ENCODE data around the gene NTSR2. TPM values are rescaled to one million over a fixed set of nuclear protein-coding genes. Genes with fewer than 3 reads are reported as not detected.
A peak's percentile ranks its signal among the peaks of the same experiment; 100 is the strongest.

Gene NTSR2
- total and polyA plus RNA-seq, 5 donors = 0.15 to 0.16 TPM; not detected in 3

GRCh38 chr2:11636593-11637295 lies 33.3 kb downstream of the NTSR2 start:
- Histone ChIP-seq H3K27ac (ENCODE audit: low read length) (no peak overlapping the region), H3K4me1 (ENCODE audit: control insufficient read depth, insufficient read depth, low read length) (no peaks in the 10 kb centered on the region), H3K9me3 (ENCODE audit: control insufficient read depth, low read length) (no peaks in the 10 kb centered on the region), H3K27me3 (ENCODE audit: control insufficient read depth, insufficient read depth) (no peaks in the 10 kb centered on the region), H3K4me3 (ENCODE audit: low read length) (no peak overlapping the region)
- ATAC-seq = peak in 1 of 2 donors; percentile 34
- 76% methylated on average over 11 of the region's 11 CpGs for WGBS
- intact Hi-C loops (cut with DNase I) = no loop called here
- no peak for DNase-seq

- no peaks in the 10 kb centered on the region for H3K9me3 ChIP-seq (ENCODE audit: control insufficient read depth, low read length)
- WGBS = 95% methylated on average over 15 of the region's 15 CpGs
- H3K4me1 ChIP-seq (ENCODE audit: control insufficient read depth, insufficient read depth, low read length) = no peaks in the 10 kb centered on the region
- no peak for ATAC-seq
- intact Hi-C loops (cut with DNase I) = no loop called here
- no peak overlapping the region for H3K4me3 ChIP-seq (ENCODE audit: low read length)
- H3K27me3 ChIP-seq (ENCODE audit: control insufficient read depth, insufficient read depth) = no peaks in the 10 kb centered on the region
- DNase-seq = no peak
- no peak overlapping the region for H3K27ac ChIP-seq (ENCODE audit: low read length)
Measured at GRCh38 chr2:11635141-11635540, 34.9 kb downstream of the NTSR2 start.

- H3K4me3 ChIP-seq (ENCODE audit: low read length) = no peak overlapping the region
- DNase-seq (no peak), ATAC-seq (no peak)
- no peaks in the 10 kb centered on the region for H3K9me3 ChIP-seq (ENCODE audit: control insufficient read depth, low read length)
- no peaks in the 10 kb centered on the region for H3K4me1 ChIP-seq (ENCODE audit: control insufficient read depth, insufficient read depth, low read length)
- no peaks in the 10 kb centered on the region for H3K27me3 ChIP-seq (ENCODE audit: control insufficient read depth, insufficient read depth)
- no peak overlapping the region for H3K27ac ChIP-seq (ENCODE audit: low read length)
- WGBS = 93% methylated on average over 15 of the region's 15 CpGs
- intact Hi-C loops (cut with DNase I) = no loop called here
Measured at GRCh38 chr2:11634584-11634983, 35.4 kb downstream of the NTSR2 start.

- ATAC-seq = no peak
- H3K27ac ChIP-seq (ENCODE audit: low read length) = no peak overlapping the region
- intact Hi-C loops (cut with DNase I) = no loop called here
- no peaks in the 10 kb centered on the region for H3K9me3 ChIP-seq (ENCODE audit: control insufficient read depth, low read length)
- H3K27me3 ChIP-seq (ENCODE audit: control insufficient read depth, insufficient read depth) = no peaks in the 10 kb centered on the region
- H3K4me3 ChIP-seq (ENCODE audit: low read length) = no peak overlapping the region
- 93% methylated on average over 28 of the region's 28 CpGs for WGBS
- DNase-seq = no peak
- H3K4me1 ChIP-seq (ENCODE audit: control insufficient read depth, insufficient read depth, low read length) = no peaks in the 10 kb centered on the region
Measured at GRCh38 chr2:11633923-11634478, 36.0 kb downstream of the NTSR2 start.

GRCh38 chr2:11631462-11631861 lies 38.5 kb downstream of the NTSR2 start:
- ATAC-seq (no peak), DNase-seq (no peak)
- Histone ChIP-seq H3K27ac (ENCODE audit: low read length) (no peak overlapping the region), H3K4me3 (ENCODE audit: low read length) (no peak overlapping the region), H3K9me3 (ENCODE audit: control insufficient read depth, low read length) (no peaks in the 10 kb centered on the region), H3K27me3 (ENCODE audit: control insufficient read depth, insufficient read depth) (no peaks in the 10 kb centered on the region), H3K4me1 (ENCODE audit: control insufficient read depth, insufficient read depth, low read length) (no peaks in the 10 kb centered on the region)
- intact Hi-C loops (cut with DNase I) = no loop called here
- 94% methylated on average over 7 of the region's 7 CpGs for WGBS

- H3K4me1 ChIP-seq (ENCODE audit: control insufficient read depth, insufficient read depth, low read length) = no peaks in the 10 kb centered on the region
- intact Hi-C loops (cut with DNase I) = no loop called here
- ATAC-seq = no peak
- no peaks in the 10 kb centered on the region for H3K27me3 ChIP-seq (ENCODE audit: control insufficient read depth, insufficient read depth)
- 91% methylated on average over 4 of the region's 4 CpGs for WGBS
- no peak overlapping the region for H3K27ac ChIP-seq (ENCODE audit: low read length)
- no peaks in the 10 kb centered on the region for H3K9me3 ChIP-seq (ENCODE audit: control insufficient read depth, low read length)
- no peak overlapping the region for H3K4me3 ChIP-seq (ENCODE audit: low read length)
- no peak for DNase-seq
Measured at GRCh38 chr2:11630855-11631254, 39.1 kb downstream of the NTSR2 start.

- ATAC-seq (peak in 1 of 2 donors; percentile 28), DNase-seq (no peak)
- intact Hi-C loops (cut with DNase I) = no loop called here
- Histone ChIP-seq H3K4me3 (ENCODE audit: low read length) (no peak overlapping the region), H3K27me3 (ENCODE audit: control insufficient read depth, insufficient read depth) (no peaks in the 10 kb centered on the region), H3K9me3 (ENCODE audit: control insufficient read depth, low read length) (no peaks in the 10 kb centered on the region), H3K27ac (ENCODE audit: low read length) (no peak overlapping the region), H3K4me1 (ENCODE audit: control insufficient read depth, insufficient read depth, low read length) (no peaks in the 10 kb centered on the region)
- WGBS = 63% methylated on average over 11 of the region's 11 CpGs
Measured at GRCh38 chr2:11629851-11630250, 40.1 kb downstream of the NTSR2 start.

GRCh38 chr2:11629215-11629614 lies 40.8 kb downstream of the NTSR2 start:
- no peaks in the 10 kb centered on the region for H3K4me1 ChIP-seq (ENCODE audit: control insufficient read depth, insufficient read depth, low read length)
- no peak overlapping the region for H3K27ac ChIP-seq (ENCODE audit: low read length)
- DNase-seq (no peak), ATAC-seq (no peak)
- intact Hi-C loops (cut with DNase I) = no loop called here
- no peaks in the 10 kb centered on the region for H3K9me3 ChIP-seq (ENCODE audit: control insufficient read depth, low read length)
- 88% methylated on average over 11 of the region's 11 CpGs for WGBS
- no peak overlapping the region for H3K4me3 ChIP-seq (ENCODE audit: low read length)
- no peaks in the 10 kb centered on the region for H3K27me3 ChIP-seq (ENCODE audit: control insufficient read depth, insufficient read depth)

- intact Hi-C loops (cut with DNase I) = no loop called here
- no peak for ATAC-seq
- no peaks in the 10 kb centered on the region for H3K4me1 ChIP-seq (ENCODE audit: control insufficient read depth, insufficient read depth, low read length)
- WGBS = 88% methylated on average over 9 of the region's 9 CpGs
- no peak for DNase-seq
- no peak overlapping the region for H3K4me3 ChIP-seq (ENCODE audit: low read length)
- no peaks in the 10 kb centered on the region for H3K27me3 ChIP-seq (ENCODE audit: control insufficient read depth, insufficient read depth)
- H3K27ac ChIP-seq (ENCODE audit: low read length) = no peak overlapping the region
- H3K9me3 ChIP-seq (ENCODE audit: control insufficient read depth, low read length) = no peaks in the 10 kb centered on the region
Measured at GRCh38 chr2:11628675-11629074, 41.3 kb downstream of the NTSR2 start.

- no peaks in the 10 kb centered on the region for H3K4me1 ChIP-seq (ENCODE audit: control insufficient read depth, insufficient read depth, low read length)
- H3K4me3 ChIP-seq (ENCODE audit: low read length) = no peak overlapping the region
- H3K27me3 ChIP-seq (ENCODE audit: control insufficient read depth, insufficient read depth) = no peaks in the 10 kb centered on the region
- no peak overlapping the region for H3K27ac ChIP-seq (ENCODE audit: low read length)
- no peak for ATAC-seq
- intact Hi-C loops (cut with DNase I) = no loop called here
- H3K9me3 ChIP-seq (ENCODE audit: control insufficient read depth, low read length) = no peaks in the 10 kb centered on the region
- WGBS = 87% methylated on average over 10 of the region's 10 CpGs
- DNase-seq = no peak
Measured at GRCh38 chr2:11625671-11626070, 44.3 kb downstream of the NTSR2 start.

GRCh38 chr2:11624893-11625292 lies 45.1 kb downstream of the NTSR2 start:
- intact Hi-C loops (cut with DNase I) = no loop called here

More at GRCh38 chr2:11624893-11625292, 45.1 kb downstream of the NTSR2 start:
- ATAC-seq = no peak
- no peaks in the 10 kb centered on the region for H3K27me3 ChIP-seq (ENCODE audit: control insufficient read depth, insufficient read depth)
- H3K9me3 ChIP-seq (ENCODE audit: control insufficient read depth, low read length) = no peaks in the 10 kb centered on the region
- DNase-seq = no peak
- H3K4me3 ChIP-seq (ENCODE audit: low read length) = no peak overlapping the region
- H3K4me1 ChIP-seq (ENCODE audit: control insufficient read depth, insufficient read depth, low read length) = no peaks in the 10 kb centered on the region
- 90% methylated on average over 10 of the region's 10 CpGs for WGBS
- H3K27ac ChIP-seq (ENCODE audit: low read length) = no peak overlapping the region
